PC-9 (cell line): ENCODE results near the gene LRWD1. TPM values are rescaled to one million over a fixed set of nuclear protein-coding genes. Genes with fewer than 3 reads are reported as not detected.
"Not testable (repeated sequence)": the region's sequence is repeated elsewhere in the genome, so short reads cannot be mapped to it uniquely, and the experiment has no call there.

Experiments
- BruUV-seq: library from RNA; stranded (reverse); fragments of 400-500 nt; replicated peaks from 2 replicates; lab custom pipeline; 2021; lab: Mats Ljungman, UMichigan
- CTCF ChIA-PET: fragments of 300-600 bp; sonication (Branson Sonifier 250); formaldehyde crosslinking; loops from one replicate; lab custom pipeline; 2022; ENCODE audit warnings: antibody characterized with exemption; lab: Charles Lee
- POLR2A ChIA-PET: fragments of 300-600 bp; sonication (Branson Sonifier 250); formaldehyde crosslinking; loops from one replicate; lab custom pipeline; 2022; ENCODE audit warnings: antibody characterized with exemption; ENCODE audit not compliant: unreplicated experiment; lab: Charles Lee
- DNase-seq, 2 experiments: peaks; one replicate each; pipeline versions ENCODE4 v3.0.0 to v3.0.0-alpha.2; 2015 to 2022; ENCODE audit warnings: mixed read lengths in 1 of 2
- H2AFZ ChIP-seq: fragments of 200-600 bp; sonication (generic); 2 replicates; pipeline ENCODE4 v1.8.1; 2017; ENCODE audit warnings: antibody characterized with exemption
- H3F3A ChIP-seq: fragments of 200-600 bp; sonication (generic); 2 replicates; pipeline ENCODE4 v1.8.1; 2017; ENCODE audit warnings: antibody characterized with exemption, mild to moderate bottlenecking, low read depth; ENCODE audit not compliant: insufficient read depth
- H3K27ac ChIP-seq: fragments of 200-600 bp; sonication (generic); 2 replicates; pipeline ENCODE4 v1.6.1; 2016; ENCODE audit warnings: mixed run types
- H3K27me3 ChIP-seq: fragments of 200-600 bp; sonication (generic); 2 replicates; pipeline ENCODE4 v1.6.1; 2016; ENCODE audit warnings: low read depth, mixed run types; ENCODE audit not compliant: insufficient read depth
- H3K36me3 ChIP-seq: fragments of 200-600 bp; sonication (generic); 2 replicates; pipeline ENCODE4 v1.6.1; 2016; ENCODE audit warnings: low read depth, mixed run types
- H3K4me1 ChIP-seq: fragments of 200-600 bp; sonication (generic); replicated peaks from 2 replicates; pipeline ENCODE4 v1.6.1; 2016; ENCODE audit warnings: mixed run types; ENCODE audit not compliant: insufficient read depth
- H3K4me2 ChIP-seq: fragments of 200-600 bp; sonication (generic); 2 replicates; pipeline ENCODE4 v1.6.1; 2017; ENCODE audit warnings: mixed run types
- H3K4me3 ChIP-seq: fragments of 200-600 bp; sonication (generic); 2 replicates; pipeline ENCODE4 v1.6.1; 2016; ENCODE audit warnings: mixed run types
- H3K79me2 ChIP-seq: fragments of 200-600 bp; sonication (generic); 2 replicates; pipeline ENCODE4 v1.6.1; 2017; ENCODE audit warnings: low read depth, mixed run types
- H3K9me2 ChIP-seq: fragments of 200-600 bp; sonication (generic); 2 replicates; pipeline ENCODE4 v1.8.1; 2017; ENCODE audit warnings: mild to moderate bottlenecking; ENCODE audit not compliant: insufficient read depth
- H3K9me3 ChIP-seq: fragments of 200-600 bp; sonication (generic); 2 replicates; pipeline ENCODE4 v1.8.1; 2016; ENCODE audit warnings: low read depth; ENCODE audit not compliant: insufficient read depth
- H4K20me1 ChIP-seq: fragments of 200-600 bp; sonication (generic); 2 replicates; pipeline ENCODE4 v1.8.1; 2017; ENCODE audit not compliant: insufficient read depth
- CTCF ChIP-seq: fragments of 200-600 bp; sonication (generic); conservative IDR thresholded peaks from 2 replicates; pipeline ENCODE4 v1.6.1; 2017; ENCODE audit warnings: mixed run types, antibody characterized with exemption, mild to moderate bottlenecking, moderate library complexity
- EZH2 ChIP-seq: fragments of 200-600 bp; sonication (generic); IDR thresholded peaks from 2 replicates; pipeline ENCODE4 v1.8.0; 2017; ENCODE audit warnings: antibody characterized with exemption, low read depth
- intact Hi-C: fragments of 100-400 bp; cut with micrococcal nuclease; formaldehyde crosslinking; loops from one replicate; pipeline ENCODE4 v1.10.0; 2022; ENCODE audit not compliant: unreplicated experiment
- total RNA-seq: library from RNA; stranded (reverse); gene quantifications from 2 replicates; pipeline ENCODE4 v1.2.3, GENCODE V29; 2021

Gene LRWD1
- total RNA-seq, 1 experiment from 2014 or later = 35.3 TPM

GRCh38 chr7:102473271-102473991 is 8.6 kb downstream of the LRWD1 start:
- no TSS peak for BruUV-seq
- H3K36me3 ChIP-seq = no peaks in the 10 kb centered on the region
- no peaks in the 10 kb centered on the region for H3K4me1 ChIP-seq
- no peak overlapping the region for H2AFZ ChIP-seq
- no peak overlapping the region for H3K4me3 ChIP-seq
- DNase-seq = no peak
- H3K4me2 ChIP-seq = no peak overlapping the region
- intact Hi-C loops = no loop called here
- no peaks in the 10 kb centered on the region for H3K9me2 ChIP-seq
- H3K27ac ChIP-seq = no peak overlapping the region
- H3K9me3 ChIP-seq = no peaks in the 10 kb centered on the region
- CTCF ChIA-PET = no interaction called here
- TF ChIP-seq CTCF (no peak), EZH2 (no peak)
- no peaks in the 10 kb centered on the region for H4K20me1 ChIP-seq
- POLR2A ChIA-PET = no interaction called here
- H3K79me2 ChIP-seq = no peaks in the 10 kb centered on the region
- no peaks in the 10 kb centered on the region for H3K27me3 ChIP-seq
- no peaks in the 10 kb centered on the region; the same call in 1 of the 2 replicates for H3F3A ChIP-seq

DNA sequence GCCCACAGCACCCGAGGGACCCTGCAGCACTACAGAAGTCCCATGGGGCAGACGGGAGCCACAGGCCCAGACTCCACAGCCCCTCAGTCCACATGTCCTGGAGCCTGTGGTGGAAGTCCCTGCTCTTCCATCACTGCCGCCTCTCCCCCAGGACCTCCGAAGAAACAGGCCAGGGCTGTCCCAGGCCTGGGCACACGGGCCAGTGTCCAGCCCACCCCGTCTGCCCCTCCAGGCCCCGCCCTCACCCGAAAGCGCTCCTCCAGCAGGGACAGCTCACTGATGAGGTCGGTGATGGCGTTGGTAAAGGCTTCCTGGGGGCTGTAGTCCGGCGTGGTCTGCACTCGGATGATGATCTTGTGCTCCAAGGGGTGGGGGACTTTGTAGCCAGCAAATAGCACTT is 9.3 kb downstream of the LRWD1 start:
- H3K9me3 ChIP-seq, H4K20me1 ChIP-seq, H3F3A ChIP-seq, DNase-seq, H3K9me2 ChIP-seq, intact Hi-C loops, CTCF ChIA-PET, H3K4me1 ChIP-seq, H3K36me3 ChIP-seq, BruUV-seq, H3K27me3 ChIP-seq, POLR2A ChIA-PET, H3K27ac ChIP-seq, H3K4me3 ChIP-seq, H3K4me2 ChIP-seq, H3K79me2 ChIP-seq, H2AFZ ChIP-seq: not testable (repeated sequence)

GRCh38 chr7:102474736-102475435 is 10.1 kb downstream of the LRWD1 start:
- not testable (repeated sequence) for BruUV-seq

DNA sequence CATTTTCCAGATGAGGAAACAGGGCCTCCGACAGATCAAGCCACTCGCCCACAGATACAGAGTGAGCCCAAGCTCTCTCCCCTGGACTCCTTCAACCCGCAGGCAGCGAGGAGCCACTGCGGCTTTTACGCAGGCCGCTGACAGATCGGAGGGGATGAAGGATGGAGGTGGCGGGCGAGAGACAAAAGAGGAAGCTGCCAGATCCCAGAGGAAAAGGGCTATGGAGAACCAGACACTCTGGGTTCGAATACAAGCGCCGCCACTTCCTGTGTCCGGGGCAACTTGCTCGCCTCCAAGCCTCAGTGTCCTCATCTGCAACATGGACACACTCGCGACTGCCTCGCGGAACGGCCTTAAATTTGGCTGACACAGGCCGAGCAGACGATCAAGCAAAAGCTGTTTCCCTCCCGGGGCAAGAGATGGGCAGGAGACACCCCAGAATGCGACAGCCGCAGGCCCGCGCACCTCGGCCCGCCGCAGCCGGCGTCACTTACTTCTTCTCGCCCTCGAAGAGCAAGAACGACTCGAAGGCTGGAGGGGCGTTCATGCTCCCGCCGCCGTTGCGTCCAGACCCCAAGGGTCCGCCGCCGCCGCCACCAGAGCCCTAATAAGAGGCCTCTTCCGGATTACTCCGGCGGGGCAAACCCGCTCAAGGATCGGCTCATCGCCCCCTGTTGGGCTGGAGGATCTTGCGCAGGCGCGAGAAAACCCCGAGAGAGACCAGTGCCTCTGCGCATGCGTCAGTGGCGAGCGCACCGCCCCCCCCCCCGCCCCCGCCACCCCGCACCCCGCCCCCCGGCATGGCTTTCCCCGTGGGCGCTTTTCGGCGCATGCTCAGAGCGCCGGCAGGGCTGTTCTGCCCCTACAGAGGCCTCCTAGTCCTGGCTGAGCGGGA is 13.8 kb downstream of the LRWD1 start, which contains the start of gene POLR2J:
POLR2J (minus strand) TSS at position 609 of the 895 bp plus-strand sequence; CDS start at position 547, 62 bp downstream.
- peak in 1 of 2 experiments; percentile 91 for DNase-seq
- H2AFZ ChIP-seq, H3K36me3 ChIP-seq, H3K79me2 ChIP-seq, H3K27ac ChIP-seq, H3K27me3 ChIP-seq, POLR2A ChIA-PET, intact Hi-C loops, CTCF ChIA-PET, H3K4me1 ChIP-seq, H3K9me2 ChIP-seq, H3K4me2 ChIP-seq, H3K9me3 ChIP-seq, H3F3A ChIP-seq, H4K20me1 ChIP-seq: not testable (repeated sequence)
- BruUV-seq = TSS peak; percentile 54
- peak within 1 kb of the TSS; percentile 50; the same call in 1 of the 2 replicates for H3K4me3 ChIP-seq
- peak; percentile 45; the same call in 1 of the 2 replicates for TF ChIP-seq CTCF

More at GRCh38 chr7:102474736-102475435, 10.1 kb downstream of the LRWD1 start:
- H2AFZ ChIP-seq, H3K9me3 ChIP-seq, H3F3A ChIP-seq, CTCF ChIA-PET, intact Hi-C loops, H3K27ac ChIP-seq, H3K4me2 ChIP-seq, H3K9me2 ChIP-seq, H3K79me2 ChIP-seq, H3K4me3 ChIP-seq, POLR2A ChIA-PET, H3K4me1 ChIP-seq, H3K27me3 ChIP-seq, DNase-seq, H4K20me1 ChIP-seq, H3K36me3 ChIP-seq: not testable (repeated sequence)

GRCh38 chr7:102479209-102479584 is 14.4 kb downstream of the LRWD1 start:
- H2AFZ ChIP-seq, DNase-seq, H3K27me3 ChIP-seq, H3K9me3 ChIP-seq, H3K36me3 ChIP-seq, POLR2A ChIA-PET, H3K4me1 ChIP-seq, H3K4me2 ChIP-seq, H3K27ac ChIP-seq, H3K79me2 ChIP-seq, CTCF ChIA-PET, H3K9me2 ChIP-seq, H3F3A ChIP-seq, H3K4me3 ChIP-seq, H4K20me1 ChIP-seq, intact Hi-C loops, BruUV-seq: not testable (repeated sequence)
